Inferior parietal cortex (tissue), 1 donor: ENCODE measurements around the gene CHFR.
"Not testable (repeated sequence)": the region's sequence is repeated elsewhere in the genome, so short reads cannot be mapped to it uniquely, and the experiment has no call there.

Experiments used
- DNase-seq: peaks from one replicate; pipeline ENCODE4 v3.0.0-alpha.2; 2016; ENCODE audit errors: extremely low spot score

The CHFR gene

GRCh38 chr12:132874175-132874574 is 13.2 kb downstream of the CHFR start:
- no peak for DNase-seq

DNA sequence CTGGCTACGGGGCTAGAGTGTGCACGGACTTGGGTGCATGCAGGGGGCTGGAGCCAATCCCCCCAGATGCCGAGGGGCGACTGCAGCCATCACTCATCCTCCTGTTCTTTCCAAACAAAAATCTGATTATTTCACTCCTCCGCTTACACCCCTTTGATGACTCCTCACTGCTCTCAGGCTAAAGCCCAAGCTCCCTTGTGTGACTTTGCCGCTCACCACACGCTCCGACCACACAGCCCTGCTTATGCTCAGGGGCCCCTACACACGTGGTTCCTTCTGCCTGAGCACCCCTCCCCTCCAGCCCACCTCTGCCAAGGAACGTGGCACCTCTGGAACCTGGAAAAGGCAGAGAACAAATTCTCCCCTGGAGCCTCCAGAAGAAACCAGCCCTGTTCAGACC is 13.7 kb downstream of the CHFR start:
- DNase-seq: no peak

DNA sequence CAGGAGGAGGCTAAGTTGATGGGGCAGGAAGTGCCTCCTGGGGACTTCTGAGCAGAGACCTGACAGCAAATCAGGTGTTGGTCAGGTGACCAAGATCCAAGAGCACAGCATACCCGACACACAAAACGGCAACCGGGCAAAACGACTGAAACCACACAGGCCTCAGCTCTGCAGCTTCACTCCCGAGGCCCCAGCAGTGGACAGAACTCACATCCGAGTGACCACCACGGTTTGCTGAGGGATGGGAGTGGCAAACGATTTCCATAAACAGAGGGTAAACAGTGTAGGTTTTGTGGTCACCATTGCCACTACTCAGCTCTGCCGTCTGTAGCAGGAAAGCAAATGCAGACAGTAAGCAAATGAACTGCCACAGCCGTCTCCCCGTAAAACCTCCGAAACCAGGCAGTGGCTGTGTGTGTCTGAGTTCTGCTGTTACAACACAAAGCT is 14.4 kb downstream of the CHFR start:
- DNase-seq: no peak

DNA sequence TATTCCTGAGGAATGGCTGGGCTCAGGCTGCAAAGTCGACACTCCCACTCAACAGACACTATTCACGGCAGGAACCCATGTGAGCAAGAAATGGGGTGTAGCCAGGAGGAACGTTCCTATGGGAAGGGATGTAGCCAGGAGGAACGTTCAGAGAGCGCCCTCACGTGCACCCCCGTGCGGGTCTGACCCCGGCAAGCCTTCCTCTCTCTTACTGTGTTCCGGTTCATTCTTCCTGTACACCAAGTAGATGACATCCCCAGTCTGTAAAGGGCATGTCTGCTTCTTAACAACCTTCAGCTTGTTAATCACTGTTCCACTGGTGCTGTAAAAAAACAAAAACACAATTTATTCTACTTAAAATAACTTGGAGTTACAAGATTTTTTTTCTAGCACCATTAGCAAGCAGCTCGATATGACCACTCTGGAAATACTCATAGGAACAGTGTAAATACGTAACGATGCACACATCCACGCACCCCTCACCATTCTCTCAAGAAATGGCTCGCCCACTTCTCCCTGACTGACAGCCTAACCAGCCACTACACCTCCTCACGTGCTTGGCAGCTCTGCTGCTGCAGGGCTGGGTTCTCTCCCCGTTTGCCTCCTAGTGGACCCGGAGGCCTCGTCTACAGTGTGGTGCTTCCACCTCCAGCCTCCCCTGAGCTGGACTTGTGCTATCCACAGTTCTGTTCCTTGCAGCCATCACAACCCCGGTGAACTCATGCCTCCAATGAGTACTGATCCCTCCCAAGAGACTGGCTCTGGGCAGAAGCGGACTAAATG is 15.1 kb downstream of the CHFR start:
- DNase-seq: no peak

- DNase-seq: no peak
Observed at GRCh38 chr12:132869551-132869950, 17.9 kb downstream of the CHFR start.

DNA sequence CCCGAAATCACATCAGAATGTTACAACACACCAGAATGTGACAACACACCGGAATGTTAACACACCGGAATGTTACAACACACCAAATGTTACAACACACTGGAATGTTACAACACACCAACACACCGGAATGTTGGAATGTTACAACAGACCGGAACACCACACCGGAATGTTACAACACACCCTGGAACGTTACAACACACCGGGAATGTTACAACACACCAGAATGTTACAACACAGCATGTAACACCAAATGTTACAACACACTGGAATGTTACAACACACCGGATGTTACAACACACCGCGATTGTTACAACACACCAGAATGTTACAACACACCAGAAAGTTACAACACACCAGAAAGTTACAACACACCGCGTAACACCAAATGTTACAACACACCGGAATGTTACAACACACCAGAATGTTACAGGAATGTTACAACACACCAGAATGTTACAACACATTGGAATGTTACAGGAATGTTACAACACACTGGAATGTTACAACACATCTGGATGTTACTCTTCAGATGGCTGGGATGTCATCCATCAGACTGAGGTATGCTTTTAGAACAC is 21.1 kb downstream of the CHFR start:
- DNase-seq: no peak

DNA sequence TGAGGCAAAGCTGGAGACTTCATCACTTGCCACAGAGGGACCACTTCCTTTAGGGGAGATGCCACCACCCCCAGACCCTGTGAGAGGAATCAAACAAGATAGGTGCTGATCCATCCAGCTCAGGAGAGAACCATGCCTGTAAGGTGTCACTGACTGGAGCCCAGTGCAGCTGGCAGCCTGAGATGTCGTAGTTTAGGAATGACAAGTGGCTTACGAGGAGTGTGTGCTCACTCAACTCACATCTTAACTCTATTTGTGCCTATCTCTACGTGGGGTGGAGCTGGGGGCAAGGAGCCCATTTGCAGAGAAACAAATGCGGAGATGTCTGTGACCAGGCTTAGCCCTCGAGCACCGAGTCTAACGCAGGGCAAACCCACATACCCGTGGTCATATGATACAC is 25.8 kb downstream of the CHFR start:
- no peak for DNase-seq

- DNase-seq: no peak
Observed at GRCh38 chr12:132858718-132859266, 28.6 kb downstream of the CHFR start.

DNA sequence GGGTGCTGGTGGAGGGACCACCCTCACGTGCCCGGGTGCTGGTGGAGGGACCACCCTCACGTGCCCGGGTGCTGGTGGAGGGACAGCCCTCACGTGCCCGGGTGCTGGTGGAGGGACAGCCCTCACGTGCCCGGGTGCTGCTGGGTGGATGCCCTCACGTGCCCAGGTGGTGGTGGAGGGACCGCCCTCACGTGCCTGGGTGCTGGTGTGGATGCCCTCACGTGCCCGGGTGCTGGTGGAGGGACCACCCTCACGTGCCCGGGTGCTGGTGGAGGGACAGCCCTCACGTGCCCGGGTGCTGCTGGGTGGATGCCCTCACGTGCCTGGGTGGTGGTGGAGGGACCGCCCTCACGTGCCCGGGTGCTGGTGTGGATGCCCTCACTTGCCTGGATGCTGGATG is 30.4 kb downstream of the CHFR start:
- DNase-seq: not testable (repeated sequence)

DNA sequence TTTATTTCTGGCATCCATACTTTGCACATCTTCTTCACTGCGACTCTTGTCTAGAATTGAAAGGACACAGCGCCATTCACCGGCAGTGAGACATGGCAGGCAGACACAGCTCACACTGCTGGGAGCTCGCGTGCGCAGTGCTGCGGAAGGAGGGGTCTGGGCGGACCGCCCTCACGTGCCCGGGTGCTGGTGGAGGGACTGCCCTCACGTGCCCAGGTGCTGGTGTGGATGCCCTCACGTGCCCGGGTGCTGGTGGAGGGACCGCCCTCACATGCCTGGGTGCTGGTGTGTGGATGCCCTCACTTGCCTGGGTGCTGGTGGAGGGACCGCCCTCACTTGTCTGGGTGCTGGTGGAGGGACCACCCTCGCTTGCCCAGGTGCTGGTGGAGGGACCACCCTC is 30.8 kb downstream of the CHFR start:
- no peak for DNase-seq

- DNase-seq: not testable (repeated sequence)
Observed at GRCh38 chr12:132855211-132855610, 32.2 kb downstream of the CHFR start.

GRCh38 chr12:132853285-132854092 is 33.9 kb downstream of the CHFR start:
- DNase-seq: no peak

DNA sequence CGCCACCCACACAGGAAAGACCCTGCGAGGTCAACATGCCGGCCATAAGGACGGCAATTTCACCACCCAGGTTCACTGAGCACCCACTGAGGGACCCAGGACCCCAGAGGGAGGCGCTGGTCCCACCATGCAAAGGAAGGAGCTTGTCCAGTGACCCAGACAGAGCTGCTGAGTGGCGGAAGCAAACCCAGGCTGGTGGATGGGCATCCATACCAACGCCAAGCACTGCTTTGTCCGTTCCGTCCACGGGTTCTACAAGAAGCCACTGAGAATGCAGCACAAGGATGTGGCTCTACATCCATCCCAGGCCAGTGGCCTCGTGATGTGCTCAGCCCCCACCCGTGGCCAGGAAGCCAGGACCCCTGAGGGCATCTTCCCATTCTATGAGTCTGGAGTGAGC is 34.9 kb downstream of the CHFR start:
- DNase-seq: no peak

GRCh38 chr12:132851465-132851864 is 35.9 kb downstream of the CHFR start:
- no peak for DNase-seq

GRCh38 chr12:132850291-132850690 is 37.1 kb downstream of the CHFR start:
- DNase-seq: no peak

DNA sequence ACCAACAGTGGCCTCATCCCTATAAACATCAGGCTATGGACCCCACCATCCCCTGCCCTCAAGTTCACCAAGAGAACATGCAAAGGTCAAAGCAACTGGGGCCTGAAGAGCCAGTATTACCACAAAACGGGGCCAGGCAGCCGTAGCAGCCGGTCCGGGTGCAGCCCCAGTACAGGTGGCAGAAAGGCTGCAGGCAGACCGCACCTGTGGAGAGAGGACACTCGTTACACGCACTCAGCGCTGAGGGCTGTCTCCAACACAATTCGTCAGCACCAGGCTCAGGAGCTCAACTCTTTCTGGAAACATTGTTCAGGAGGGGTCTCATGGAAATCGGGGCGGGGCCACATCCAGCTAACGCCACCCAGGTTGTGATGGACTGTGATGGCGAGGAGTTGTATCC is 38.9 kb downstream of the CHFR start:
- DNase-seq: no peak

DNA sequence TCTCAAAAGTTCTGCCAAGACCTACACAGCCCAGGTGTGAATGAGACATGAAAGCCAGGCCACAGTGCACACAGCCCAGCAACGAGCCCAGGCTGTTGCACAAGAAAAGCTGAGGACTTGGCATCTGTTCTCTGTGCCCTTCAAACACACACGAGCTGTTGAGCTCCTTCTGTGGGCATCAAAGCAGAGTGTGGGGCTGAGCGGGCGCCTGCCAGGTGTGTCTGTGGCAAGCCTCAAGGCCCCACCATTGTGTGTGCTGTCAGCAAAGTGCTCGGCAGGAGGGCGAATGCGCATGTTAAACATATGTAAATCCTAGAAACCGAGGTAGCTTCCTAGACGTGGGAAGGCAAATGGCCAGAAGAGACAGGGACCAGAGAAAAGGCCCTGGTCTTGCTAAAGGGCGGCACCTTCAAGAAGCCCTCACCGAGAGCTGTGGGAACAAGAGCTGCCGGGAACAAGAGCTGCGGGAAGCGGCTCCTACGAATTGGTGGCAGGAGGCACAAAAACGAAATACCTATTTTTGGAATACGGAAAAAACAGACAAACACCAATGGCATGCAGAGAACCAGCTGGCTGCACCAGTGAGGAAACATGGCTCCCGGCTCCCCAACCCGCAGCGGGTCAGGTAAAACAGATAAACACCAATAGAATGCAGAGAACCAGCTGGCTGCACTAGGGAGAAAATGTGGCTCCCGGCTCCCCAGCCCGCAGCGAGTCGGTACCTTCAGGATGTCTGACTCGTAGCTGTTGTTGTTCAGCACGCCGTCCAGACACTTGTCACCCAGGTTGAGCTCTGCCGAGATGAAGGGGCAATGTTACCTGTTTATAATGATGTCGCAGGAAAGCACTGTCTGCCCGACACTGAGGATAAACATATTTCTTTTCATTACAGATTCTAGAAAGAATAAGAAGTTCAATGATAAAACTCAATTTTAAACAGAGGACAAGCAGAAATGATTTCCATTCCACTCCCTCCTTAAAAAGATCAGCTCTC is 39.7 kb downstream of the CHFR start:
- DNase-seq: no peak

DNA sequence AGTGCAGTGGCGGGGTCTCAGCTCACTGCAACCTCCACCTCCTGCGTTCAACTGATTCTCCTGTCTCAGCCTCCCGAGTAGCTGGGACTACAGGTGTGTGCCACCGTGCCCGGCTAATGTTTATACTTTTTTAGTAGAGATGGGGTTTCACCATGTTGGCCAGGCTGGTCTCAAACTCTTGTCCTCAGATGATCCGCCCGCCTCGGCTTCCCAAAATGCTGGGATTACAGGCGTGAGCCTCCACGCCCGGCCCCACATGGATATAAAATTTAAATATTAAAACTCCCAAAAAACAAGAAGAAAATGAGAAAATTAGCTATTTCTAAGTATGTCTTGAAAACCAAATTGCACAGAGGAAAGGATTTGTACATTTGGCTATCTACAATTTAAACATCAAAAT is 42.7 kb downstream of the CHFR start:
- DNase-seq: not testable (repeated sequence)

DNA sequence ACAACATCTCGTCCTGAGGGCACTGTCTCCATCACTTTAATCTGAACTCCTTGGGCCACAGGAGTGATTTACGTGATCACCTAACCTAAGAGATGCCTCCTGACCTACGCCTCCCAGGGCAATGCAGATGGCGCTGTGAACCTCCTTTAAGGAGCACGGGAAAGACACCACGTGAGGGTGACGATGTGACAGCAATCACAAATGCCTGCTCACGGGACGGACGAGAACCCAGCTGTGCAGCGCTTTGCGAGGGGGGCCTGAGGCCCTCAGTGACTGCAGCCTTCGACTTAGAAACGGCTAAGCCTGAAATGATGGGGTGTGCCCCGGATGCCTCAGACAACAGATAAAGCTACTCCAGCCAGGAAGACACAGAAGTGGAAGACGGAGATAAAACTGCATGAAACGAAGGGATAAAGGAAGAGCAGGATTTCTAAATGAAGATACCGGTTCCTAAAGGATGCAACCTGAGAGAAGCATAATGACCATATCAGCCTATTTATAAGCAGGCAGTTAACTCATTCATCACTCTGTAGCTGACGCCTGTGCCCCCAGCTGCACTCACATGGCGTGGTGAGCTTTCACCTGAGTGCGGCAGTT is 44.9 kb downstream of the CHFR start:
- DNase-seq: no peak

DNA sequence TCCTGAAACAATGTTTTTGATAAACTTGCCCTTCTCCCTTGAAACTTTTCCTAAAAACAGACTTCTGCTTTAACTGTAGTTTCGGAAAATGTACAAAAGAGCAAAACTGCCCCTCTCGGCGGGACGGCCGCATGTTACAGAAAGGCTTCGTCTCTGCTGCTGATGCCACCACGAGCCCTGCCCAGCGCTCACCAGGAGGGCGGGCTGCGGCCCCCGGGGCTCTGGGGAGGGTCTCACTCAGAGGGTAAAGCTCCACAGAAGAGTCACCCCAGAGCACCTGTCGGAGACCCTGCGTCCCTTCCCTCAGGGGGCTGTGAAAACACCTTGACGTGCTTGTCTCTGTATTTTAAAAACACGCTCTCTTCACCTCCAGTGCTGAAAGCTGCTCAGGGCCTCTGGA is 46.3 kb downstream of the CHFR start:
- no peak for DNase-seq

DNA sequence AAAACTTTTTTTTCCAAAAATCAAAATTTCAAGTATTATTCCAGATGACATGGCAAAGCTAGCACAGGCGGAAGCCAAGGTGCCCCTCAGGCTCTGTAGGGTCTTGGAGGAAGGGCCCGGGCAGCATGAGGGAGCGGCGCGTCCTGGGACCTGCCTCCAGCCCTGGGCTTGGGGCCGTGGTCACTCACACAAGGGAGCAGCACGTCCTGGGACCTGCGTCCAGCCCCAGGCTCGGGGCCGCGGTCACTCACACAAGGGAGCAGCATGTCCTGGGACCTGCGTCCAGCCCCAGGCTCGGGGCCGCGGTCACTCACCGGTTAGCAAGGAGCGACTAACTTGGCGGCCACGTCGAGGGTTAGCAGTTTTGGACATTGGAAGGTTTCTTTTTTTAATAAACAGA is 46.9 kb downstream of the CHFR start:
- DNase-seq: no peak
